Measurements from ENCODE around the gene HIPK2.

HIPK2 gene

GRCh38 chr7:139752604-139753003 is 25.2 kb downstream of the HIPK2 start:
- no peak for DNase-seq (ENCODE audit: low read depth)

GRCh38 chr7:139752148-139752547 is 25.6 kb downstream of the HIPK2 start:
- no peak for DNase-seq (ENCODE audit: low read depth)

DNA sequence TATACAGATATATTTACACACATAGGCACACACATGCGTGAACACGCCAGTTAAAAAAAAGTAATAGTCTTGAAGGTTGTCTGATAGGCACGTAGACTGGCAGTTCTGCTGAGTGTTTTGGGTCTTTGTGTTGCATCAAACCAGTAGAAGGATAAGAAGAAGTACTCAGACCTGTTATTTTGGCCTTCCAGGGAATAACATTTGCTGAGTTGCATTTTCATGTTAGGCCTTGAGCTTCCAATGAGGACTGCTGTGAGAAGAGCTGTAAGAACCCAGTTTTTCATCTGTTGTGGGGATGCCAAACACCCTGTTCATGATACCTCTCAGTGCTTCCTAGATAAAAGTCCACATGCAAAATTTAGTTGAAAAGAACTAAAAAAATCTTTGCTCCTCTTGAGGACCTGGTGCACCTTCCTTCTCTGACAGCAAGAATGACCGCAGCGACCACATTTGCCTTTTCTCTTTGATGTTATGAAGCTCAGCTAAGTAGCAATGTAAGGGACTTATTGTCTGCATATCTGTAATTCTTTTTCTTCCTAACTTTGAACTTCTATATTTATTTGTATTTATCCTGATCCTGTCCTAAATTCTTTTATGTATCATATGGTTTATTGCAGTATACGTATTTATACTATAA is 27.2 kb downstream of the HIPK2 start:
- no peak for DNase-seq (ENCODE audit: low read depth)

DNA sequence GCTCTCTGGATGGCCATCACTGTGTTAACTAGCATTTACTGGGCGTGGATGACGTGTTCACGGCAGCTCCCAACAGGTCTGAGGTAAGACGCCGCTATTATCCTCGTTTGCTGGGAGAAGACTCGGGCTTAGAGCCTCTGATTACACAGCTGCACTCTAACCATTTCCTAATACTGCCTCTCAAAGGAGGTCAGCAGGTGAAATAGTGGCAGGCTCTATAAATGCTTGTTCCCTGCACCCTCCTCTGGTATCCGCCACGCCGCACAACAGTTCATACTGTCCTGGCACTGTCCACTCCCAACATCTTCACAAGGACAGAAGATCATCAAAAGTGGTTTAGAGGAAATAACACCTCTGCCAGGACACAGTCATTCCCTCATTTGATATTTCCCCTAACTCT is 28.3 kb downstream of the HIPK2 start:
- DNase-seq (ENCODE audit: low read depth), result no peak

- no peak for DNase-seq (ENCODE audit: low read depth)
Measured at GRCh38 chr7:139748941-139749340, 28.9 kb downstream of the HIPK2 start.

GRCh38 chr7:139748373-139748765 is 29.4 kb downstream of the HIPK2 start:
- no peak for DNase-seq (ENCODE audit: low read depth)

DNA sequence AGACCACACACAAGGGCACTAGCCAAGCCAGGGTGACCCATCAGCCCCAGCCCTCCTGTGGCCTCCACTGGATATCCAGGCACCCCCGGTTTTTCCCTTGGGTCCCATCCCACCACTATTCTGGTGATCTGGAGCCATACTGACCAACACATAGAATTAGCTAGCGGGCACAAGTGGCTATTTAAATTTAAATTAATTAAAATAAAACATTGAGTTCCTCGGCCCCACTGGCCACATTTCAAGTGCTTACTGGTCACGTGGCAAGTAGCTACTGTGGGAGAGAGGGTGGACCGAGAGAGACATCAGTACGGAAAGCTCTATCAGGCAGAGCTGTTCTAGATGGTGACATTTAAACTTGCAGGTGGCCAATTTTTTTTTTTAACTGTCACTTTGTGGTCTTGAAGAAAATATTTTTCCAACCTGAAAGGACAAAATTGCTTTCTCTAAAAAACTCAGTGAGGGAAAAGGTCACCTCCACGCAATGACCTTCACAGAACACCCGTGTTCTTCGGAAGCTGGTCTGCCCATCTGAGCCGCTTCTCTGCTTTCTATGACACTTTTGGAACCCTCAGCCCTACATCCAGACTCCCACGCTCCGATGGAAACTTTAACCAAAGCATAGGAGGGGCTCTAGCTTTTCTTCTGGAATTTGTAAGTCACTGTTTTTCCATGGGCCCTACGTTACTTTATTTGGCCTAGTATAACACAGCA is 30.0 kb downstream of the HIPK2 start:
- no peak for DNase-seq (ENCODE audit: low read depth)

GRCh38 chr7:139746652-139747051 is 31.1 kb downstream of the HIPK2 start:
- no peak for DNase-seq (ENCODE audit: low read depth)

GRCh38 chr7:139745678-139746143 is 32.1 kb downstream of the HIPK2 start:
- DNase-seq (ENCODE audit: low read depth), result no peak

- no peak for DNase-seq (ENCODE audit: low read depth)
Measured at GRCh38 chr7:139744768-139745677, 32.8 kb downstream of the HIPK2 start.

DNA sequence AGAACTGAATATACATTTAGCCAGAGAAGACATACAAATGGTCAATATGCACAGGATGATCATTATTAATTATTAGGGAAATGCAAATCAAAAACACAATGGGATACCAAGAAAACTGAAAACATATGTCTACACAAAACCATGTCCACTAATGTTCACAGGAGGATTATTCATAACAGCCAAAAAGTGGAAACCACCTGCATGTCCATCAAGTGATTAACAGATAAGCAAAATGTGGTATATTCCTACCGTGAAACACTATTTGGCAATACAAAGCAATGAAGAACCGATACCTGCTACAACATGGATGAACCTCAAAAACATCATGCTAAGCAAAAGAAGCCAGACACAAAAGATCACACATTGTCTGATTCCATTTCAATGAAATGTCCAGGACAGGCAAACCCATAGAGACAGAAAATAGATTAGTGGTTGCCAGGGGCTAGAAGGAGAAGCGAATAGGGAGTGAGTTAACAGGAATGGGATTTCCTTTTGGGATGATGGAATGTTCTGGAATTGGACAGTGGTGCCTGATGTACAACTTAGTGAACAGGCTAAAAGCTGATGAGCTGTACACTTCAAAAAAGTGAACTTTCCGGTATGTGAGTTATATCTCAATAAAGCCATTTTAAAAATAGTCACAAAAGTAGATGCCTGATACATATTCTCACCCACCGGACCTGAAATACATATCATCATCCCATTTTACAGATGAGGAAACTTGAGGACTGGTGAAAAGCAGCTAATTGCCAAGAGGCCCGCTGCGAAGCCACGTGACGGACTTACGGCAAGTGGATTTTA is 33.6 kb downstream of the HIPK2 start:
- DNase-seq (ENCODE audit: low read depth), result no peak

DNA sequence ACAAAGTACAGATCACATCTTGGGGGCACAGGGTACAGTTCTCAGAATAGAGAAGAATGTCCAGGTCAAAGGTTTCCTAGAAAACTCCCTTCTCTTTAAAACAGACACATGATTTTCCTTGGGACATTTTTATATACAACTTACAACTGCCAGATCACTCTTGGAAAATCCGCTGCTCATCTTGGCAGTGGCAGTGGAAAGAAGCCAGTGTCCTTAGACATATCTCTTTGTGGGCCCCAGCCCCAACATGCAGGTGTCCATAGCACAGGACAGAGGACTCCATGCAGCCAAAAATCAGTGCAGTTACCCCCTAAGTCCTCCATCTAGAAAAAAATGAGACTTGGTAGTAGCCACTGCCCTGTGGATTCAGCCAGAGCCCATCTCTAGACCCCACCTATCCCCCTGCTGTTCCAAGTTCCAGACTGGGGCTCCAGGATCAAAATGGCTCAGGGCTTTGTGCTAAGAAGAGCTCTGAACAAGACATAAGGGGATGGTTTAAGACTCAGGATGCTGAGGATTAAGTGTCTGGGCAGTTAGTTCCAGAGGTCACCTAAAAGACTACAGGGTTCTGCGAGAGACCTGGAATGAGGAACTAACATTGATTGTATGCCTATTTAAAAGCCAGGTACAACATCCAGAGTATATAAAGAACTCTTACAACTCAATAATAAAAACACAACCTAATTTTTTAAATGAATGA is 34.4 kb downstream of the HIPK2 start:
- no peak for DNase-seq (ENCODE audit: low read depth)

DNA sequence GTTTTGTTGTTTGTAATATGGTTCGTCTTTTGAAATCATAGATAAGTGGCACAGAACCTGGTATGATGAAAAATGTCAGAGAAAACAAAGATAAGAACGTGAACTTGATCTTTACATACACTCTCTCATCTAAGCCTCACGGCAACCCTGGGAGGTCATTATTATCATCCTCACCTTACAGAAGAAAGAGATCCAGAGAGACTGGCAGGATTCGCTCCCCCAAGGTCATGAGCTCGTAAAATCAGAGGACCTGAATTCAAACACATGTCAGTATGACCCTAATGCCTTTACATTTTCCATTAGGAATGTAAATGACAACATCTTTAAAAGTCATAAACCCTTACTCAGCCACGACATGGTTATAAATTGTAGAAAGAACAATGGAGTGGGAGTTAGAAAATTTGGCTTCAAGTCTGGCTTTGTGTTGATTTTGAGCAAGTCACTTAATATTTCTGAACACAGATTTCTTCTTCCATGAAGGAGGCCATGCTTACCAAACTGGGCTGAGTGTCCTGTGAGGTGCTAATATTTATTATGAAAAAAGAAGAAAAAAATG is 35.9 kb downstream of the HIPK2 start:
- DNase-seq (ENCODE audit: low read depth), result no peak

DNA sequence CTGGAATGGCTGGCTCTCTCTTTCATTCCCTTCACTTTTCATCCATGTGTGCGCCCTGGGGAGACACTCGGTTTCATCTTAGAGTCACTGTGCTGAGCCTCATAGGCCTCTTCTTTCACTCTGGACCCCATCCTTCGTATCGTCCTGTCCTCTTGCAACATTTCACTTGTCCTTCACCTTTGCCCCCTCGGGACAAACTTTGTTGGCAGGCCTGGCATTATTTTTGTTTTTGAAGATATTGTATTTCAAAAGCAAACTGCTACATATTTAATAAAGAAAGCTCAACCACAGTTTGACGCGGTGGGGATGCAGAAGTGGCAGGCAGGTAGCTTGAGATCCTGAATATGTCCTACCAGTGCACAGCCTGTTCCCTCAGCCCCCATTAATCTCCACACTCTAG is 36.6 kb downstream of the HIPK2 start:
- DNase-seq (ENCODE audit: low read depth), result no peak

- DNase-seq (ENCODE audit: low read depth), result no peak
Measured at GRCh38 chr7:139739863-139740597, 37.8 kb downstream of the HIPK2 start.

- DNase-seq (ENCODE audit: low read depth), result no peak
Measured at GRCh38 chr7:139738772-139739171, 39.0 kb downstream of the HIPK2 start.

GRCh38 chr7:139738101-139738489 is 39.7 kb downstream of the HIPK2 start:
- DNase-seq (ENCODE audit: low read depth), result no peak

DNA sequence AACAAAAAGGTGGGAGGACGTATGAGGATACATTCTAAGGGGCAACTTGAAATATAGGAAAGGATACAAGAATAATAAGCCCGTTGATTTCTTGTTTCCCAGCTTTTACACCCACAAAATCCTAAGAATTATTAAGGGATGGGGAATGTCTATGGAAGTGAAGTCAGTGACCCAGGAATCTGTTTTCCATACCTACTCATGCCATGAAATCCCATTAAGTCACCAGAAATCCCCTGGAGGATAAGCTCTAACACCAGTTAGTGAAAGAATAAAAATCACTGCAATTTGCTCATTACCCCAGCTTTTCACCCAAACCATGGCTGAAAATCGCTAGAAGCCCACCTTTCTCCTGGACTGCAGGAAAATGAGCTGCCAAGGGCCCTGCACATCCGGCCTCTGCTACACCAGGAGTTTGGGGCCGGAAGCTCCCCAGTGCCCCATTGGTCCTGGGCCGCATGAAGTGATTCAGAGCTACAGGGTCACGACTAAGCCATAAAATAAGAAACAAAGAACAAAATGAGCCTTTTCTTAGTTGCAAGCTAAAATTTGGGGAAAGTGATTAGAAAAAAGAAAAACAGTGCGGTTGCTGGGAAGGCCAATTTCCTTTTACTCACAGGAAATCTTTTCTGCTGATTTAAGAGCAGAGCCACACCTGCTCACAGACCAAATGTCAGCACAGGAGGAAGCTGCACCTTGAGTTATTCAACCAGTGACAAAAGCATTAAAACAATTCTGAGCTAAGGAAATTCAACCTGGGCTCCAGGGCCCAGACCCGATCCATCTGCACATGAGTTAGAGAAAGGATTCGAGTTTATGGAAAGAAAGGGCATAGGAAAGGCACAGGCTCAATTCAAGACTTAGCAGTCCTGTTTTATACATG is 40.3 kb downstream of the HIPK2 start:
- DNase-seq (ENCODE audit: low read depth), result no peak

- no peak for DNase-seq (ENCODE audit: low read depth)
Measured at GRCh38 chr7:139735912-139736595, 41.7 kb downstream of the HIPK2 start.
